GM21515 (cell line): ENCODE measurements around the gene SLC8A2.

Experiments used
- ATAC-seq: cut with Tn5 transposase; IDR thresholded peaks from one replicate; pipeline ENCODE4 v1.9.1; 2021; ENCODE audit not compliant: unreplicated experiment

The SLC8A2 gene

DNA sequence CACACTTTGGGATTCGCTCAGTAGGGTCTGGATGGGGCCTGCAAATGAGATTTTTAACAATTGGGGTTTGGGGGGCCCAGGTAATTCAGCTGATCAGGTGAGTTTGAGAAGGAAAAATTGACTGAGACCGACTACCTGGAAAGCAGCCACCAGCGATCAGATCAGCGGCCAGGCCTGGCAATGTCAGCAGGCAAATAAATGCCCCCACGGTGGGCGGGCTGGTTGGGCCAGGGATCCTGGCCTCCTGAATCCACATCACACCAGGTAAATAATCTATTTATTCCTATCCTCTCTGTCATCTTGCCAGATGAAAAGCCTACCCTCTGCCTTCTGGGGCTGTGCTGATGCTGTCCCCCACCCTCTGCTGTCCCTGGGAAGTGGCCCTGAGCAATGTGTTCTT lies 33.8 kb upstream of the SLC8A2 start:
- no peak for ATAC-seq

DNA sequence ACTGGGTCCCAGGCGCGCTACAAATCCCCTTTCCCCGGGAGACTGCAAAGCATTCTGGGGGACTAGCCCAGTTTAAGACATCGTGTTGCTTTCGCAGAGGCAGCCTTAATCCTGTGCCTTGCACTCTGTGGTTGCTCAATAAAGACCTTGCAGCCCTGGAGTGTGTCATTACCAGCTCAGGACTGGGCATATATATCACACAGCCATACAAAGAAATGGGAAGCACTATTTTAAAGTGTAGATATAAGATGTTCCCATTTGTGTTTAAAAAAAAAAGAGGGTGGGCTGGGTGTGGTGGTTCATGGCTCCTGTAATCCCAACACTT lies 32.1 kb upstream of the SLC8A2 start:
- ATAC-seq, result no peak

- no peak for ATAC-seq
Measured at GRCh38 chr19:47503130-47503825, 31.6 kb upstream of the SLC8A2 start.

DNA sequence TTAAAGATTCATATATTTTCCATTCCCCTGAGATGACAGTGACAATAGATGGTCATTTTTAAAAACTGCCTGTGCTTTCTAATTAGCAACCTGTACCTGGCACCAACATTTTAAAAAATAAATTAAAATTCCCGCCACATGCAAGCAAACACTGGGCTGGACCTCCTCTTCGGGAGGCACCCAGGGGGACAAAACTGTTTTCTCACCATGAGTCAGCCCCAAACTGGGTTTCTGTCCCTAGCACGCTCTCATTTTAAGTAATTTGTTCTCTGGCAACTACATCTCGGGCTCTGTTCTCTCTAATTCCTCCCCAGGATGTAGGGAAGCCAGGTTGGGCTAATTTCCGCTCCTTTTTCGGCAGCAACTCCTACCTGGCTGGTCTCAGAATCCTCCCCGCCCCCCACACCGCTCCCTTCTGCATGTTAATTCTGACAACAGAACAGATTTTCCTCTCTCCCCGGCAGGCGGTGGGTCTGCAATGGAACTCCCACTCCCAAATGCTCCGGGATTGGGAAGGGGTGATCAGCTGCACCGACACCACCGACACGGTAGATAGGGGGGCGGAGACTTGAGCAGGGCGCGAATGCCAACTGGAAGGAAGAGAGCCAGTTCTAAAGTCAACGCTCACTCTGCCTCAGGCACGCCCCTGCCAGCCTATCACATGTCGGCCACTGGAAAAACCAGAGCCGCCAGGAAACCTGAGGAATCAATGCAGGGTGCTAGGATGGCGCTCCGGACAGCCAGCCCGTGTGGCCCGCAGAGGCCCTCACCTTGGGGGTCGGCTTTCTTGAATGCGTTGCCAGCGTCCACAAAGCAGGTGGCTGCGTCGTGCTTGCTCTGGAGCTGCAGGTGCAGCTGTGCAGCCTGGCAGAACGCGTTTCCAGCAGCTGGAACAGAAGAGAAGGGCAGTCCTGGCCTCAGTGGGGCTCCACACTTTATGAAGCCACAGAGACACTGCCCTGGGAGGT lies 28.5 kb upstream of the SLC8A2 start:
- ATAC-seq, result no peak

GRCh38 chr19:47499371-47499770 lies 27.7 kb upstream of the SLC8A2 start:
- ATAC-seq, result no peak

- no peak for ATAC-seq
Measured at GRCh38 chr19:47498561-47498960, 26.9 kb upstream of the SLC8A2 start.

GRCh38 chr19:47497821-47498520 lies 26.3 kb upstream of the SLC8A2 start:
- ATAC-seq, result no peak

DNA sequence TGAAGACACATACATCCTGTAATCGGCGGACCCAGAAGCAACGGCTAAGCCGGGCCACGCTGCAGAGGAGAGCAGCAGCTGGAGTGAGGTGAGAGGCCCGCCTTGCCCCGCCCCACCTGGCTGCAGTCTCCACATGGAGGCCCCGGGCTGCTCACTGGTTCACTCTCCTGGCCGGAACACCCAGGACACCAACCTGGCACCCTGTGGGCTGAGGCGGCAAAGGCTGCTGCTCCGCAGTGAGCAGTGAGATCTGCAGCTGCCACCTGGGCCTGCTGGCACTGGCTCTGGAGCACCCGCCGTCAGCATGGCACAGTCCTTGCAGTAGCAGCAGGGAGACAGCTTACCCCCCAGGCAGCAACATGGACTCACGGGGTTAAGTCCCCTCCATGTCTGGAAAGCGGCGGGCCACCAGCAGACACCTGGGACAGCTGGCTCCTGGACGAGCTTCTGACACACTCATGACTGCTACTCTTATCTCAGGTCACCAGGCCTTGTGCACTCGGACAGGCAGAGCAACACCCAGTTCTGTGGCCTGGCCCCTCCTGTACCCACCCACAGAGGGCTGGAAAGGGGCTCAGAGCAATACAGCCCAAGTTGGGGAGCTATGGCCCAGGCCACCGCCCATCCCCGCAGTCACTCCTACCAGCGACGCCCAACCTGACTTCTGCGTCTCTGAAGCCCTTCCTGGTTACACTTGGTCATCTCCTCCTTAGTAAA lies 25.5 kb upstream of the SLC8A2 start:
- ATAC-seq, result no peak

DNA sequence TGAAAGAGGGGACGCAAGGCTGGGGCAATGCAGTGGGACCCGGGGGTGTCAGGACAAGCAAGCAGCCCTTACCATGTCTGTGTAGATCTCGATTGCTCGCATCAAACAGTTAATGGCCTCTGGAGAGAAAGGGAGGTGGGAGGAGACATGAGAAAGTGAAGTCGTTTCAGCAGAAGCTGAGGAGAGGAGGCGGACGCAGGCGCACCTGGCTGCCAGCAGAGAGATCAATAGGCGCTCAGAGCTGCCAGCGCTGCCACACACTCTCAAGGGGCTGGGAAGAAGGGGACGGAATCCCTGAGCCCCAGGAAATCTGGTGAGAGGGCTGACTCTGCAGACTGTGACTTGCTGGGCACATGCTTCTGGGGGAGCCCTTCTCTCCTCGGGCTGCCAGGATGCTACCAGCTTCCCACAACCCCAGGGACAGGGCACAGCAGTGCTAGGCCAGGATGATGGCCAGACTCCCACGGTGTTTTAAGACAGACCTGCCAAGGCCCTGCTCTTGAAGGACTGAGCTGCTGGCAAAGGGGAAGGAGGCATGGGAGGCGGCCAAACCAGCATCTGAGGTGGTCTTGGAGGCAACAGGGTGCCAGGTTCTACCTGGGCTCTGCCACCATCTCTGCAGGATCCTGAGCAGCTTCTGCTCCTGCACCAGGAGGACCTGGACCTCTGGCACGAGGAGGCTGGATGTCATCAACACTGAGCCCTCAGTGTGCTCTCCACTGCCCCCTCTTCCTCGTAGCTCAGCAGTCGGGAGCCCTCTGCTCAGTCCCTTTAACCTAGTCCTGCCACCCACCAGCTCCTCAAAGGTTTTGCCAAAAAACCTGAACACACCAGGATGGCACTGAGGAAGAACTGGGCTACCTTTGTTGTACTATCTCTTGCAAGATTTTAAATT lies 24.0 kb upstream of the SLC8A2 start:
- ATAC-seq, result no peak

GRCh38 chr19:47494729-47495128 lies 23.0 kb upstream of the SLC8A2 start:
- no peak for ATAC-seq

GRCh38 chr19:47494211-47494547 lies 22.5 kb upstream of the SLC8A2 start:
- no peak for ATAC-seq

- ATAC-seq, result no peak
Measured at GRCh38 chr19:47493378-47494210, 21.9 kb upstream of the SLC8A2 start.

DNA sequence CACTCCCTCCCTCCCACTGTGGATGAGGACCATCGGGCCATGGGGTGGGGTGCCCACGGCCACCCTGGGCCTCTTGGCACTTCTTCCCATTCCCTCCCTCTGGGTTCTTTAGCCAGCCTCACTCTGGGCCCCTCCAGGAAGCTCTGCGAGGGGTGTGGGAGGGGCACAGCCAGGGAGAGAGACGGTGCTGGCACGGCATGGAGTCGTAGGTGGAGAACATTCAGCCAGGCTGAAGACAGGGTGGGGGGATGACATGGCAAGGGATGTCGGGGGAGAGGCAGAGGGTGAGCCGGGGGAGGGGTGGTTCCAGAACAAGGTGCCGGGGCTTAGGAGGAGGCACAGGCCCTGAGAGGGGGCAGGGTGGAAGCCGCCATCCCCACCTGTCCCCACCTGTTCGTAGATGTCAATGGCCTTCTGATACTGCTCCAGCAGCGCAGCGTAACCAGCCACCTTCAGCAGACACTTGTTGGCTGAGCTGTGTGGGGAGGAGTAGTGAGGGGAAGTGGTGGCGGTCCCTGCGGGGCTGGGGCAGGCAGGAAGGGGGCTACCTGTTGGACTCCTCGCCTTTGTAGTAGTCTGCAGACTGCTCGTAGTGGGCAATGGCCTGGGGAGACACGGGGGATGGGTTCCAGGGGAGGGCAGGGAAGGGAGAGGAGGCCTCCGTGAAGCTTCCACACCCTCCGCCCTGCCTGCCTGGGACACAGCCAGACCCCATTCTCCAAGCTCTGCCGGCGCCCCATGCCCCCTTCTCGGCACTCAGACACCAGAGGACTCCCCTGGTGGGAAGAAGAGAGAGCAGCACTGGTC lies 21.1 kb upstream of the SLC8A2 start:
- no peak for ATAC-seq

DNA sequence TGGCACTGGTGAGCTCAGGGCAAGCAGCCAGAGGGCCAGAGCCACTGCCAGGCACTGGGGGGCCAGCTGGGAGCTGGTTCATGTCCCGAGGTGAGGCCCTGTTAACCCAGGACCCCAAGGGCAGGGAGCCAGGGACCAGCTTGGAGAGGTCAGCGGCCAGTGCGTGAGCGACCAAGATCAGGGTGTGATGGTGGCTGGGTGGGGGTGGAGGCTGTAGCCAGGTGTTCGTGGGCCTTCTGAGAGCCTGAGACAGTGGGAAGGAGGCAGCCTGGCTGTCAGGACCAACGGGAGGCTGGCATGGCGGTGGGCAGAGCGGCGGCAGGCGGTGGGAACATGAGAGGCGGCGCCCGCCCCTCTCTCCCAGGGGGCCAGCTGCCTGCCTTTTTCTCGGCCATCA lies 20.4 kb upstream of the SLC8A2 start:
- no peak for ATAC-seq

DNA sequence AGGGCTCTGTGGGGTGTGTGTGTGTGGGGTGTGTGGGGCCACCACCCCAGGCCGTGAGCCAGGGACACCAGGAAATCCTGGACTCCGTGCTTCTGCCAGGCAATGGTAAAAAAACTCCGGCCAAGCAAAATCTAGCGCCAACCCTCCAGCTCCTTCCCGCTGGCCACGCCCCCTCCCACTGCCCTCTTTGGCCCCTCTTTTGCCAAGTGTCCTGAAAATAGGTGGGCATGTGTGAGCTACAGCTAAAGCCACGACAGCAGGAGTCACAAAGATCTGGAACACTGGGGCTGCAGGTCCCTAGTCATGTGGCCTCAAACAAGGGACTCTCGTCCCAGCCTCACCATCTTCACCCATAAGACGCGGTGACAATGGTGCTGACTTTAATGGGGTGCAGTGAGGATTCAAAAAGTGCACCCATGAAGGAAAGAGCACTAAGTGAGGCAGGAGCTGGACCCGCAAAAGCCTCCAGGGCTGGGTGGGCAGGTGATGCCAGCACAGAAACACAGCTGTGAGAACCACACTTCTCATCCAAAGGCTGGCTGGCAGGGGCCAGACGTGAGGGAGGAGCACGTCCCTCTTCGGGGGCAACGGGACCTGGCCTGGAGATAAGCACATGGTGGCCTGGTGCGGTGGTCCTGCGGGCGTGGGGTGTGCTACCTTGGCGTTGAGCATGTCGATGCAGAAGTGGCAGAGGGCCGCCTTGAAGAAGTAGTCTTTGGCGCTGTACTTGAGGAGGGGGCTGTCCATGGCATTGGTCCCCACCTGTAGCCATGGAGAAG lies 19.9 kb upstream of the SLC8A2 start:
- ATAC-seq, result no peak

- no peak for ATAC-seq
Measured at GRCh38 chr19:47490847-47491246, 19.2 kb upstream of the SLC8A2 start.

DNA sequence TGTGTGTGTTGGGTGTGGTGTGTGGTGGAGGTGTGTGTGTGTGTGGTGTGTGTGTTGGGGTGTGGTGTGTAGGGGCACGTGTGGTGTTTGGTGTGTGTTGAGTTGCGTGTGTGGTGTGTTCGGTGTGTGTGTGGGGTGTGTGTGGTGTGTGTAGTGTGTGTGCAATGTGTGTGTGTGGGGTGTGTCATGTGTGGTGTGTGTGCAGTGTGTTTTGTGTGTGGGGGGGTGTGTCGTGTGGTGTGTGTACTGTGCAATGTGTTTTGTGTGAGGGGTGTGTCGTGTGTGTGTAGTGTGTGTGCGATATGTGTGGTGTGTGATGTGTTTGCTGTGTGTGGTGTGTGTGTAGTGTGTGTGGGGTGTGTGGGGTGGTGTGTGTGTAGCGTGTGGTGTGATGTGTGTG lies 18.3 kb upstream of the SLC8A2 start:
- no peak for ATAC-seq
